NCI-H226 (cell line): Measurements from ENCODE around the gene UGT1A6.

Experiments used
- DNase-seq: peaks from one replicate; pipeline ENCODE4 v3.0.0-alpha.2; 2015

Gene UGT1A6

DNA sequence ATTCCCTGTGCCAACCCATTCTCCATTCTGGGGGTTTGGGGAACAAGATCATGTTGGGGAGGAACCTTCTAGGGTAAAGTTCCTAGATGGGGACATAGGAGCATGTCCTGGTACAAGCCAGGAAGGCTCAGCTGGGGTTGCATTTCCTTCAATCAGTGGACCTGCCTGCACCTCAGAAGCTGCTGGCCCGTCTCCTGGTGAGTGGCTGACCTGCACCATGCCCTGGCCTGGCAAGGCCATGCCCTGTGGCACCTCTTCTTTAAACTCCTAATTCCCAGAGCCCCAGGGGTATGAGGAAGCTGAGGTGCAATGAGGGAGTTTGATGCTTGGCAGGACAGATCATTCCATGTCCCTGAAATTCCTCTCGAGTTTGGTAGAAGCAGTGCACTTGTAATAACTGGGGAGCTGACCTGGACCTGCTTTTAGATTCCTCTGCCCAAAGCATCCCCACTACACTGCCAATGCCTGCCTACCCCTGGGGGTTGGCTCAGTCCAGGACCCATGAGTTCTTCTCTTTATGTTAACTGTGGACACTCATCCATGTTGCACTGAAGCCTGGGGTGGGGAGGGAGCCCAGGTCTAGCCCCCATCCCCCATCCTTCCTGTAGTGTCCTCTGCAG lies 110.7 kb downstream of the UGT1A6 start:
- DNase-seq = no peak

DNA sequence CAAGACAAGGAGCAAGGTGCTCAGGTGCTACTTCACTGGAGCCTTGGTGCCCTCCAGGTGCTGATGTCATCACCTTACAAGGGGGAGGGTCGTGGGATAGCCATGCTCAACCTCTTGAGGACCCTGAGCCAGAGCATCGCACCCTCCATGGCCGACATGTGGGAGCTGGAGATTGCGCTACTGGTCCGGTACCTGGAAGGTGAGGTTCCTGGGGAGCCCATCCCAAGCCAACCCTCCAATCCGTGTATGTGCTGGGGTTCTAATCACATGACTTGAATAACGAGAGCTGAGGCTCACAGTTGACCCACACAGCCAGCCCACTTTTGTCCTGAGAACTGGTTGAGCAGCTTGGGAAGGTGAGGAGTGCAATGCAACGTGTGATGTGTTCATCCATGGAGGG lies 111.3 kb downstream of the UGT1A6 start:
- no peak for DNase-seq

DNA sequence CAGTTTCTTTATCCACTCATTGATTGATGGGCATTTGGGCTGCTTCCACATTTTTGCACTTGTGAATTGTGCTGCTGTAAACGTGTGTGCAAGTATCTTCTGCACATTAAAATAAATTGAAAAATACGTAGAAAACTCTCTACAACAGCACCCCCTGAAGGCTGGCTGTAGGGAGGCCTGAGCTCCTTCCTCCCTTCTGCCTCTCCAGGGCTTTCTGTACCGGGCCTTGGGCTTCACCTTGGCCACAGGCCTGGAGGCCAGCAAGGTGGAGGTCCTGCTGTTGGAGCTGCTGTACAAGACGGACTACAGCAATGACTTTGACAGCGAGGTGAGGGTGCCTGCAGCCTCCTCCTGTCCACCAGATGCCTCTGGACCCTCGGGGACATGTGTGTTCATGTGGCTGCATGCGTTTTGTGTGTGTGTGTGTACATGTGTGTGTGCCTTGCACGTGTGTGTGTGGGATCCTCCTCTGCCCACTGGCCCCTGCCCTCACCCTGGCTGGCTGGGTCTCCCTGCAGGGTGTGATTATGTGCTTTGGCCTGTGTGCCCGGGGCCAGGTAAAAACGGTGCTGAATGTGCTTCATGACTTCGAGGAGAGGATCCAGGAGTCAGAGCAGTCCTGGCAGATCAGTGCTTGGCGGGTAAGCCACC lies 114.7 kb downstream of the UGT1A6 start:
- DNase-seq = no peak

DNA sequence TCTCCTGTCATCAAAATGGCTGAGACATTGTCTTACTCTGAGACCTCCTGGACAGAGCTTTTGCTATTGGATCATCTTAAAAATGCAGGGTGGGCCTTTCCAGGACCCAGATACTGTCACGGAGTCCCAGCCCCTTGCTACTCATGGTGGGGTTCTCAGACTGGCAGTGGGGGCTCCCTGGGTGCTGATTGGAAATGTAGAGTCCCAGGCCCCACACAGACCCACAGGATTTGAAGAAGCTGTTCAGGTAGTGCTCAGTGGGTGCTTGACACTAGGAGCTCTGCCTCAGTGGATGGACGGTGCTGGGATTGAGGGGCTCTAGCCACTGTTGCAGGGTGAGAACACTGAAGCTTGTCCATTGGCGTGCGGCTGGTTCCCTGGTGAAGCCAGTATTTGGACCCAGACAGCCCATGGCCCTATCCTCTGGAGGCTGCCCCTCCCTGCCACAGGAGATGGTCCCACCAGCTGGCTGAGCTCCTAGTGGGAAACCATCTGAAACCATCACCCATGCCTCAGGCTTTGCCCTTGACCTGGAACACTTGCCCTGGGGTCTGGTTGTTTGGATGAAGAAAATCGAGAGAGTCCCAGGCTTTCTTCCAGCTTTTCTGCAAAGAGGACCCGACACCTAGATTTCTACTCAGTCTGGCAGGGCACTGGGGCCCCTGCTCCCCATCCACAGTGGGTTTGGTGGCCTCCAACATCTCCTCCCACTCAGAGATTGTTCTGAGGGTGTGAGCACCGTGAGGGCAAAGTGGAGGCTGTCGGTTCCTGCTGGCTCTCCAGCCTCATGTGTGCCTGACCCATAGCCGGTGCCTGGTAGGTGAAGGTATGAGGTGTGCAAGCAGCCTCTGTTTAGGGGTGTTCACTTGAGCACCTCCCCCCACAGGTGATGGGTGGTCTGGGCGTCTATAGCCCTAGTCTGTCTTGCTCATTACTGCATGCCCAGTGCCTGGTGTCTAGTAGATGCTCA lies 115.6 kb downstream of the UGT1A6 start:
- DNase-seq = no peak

DNA sequence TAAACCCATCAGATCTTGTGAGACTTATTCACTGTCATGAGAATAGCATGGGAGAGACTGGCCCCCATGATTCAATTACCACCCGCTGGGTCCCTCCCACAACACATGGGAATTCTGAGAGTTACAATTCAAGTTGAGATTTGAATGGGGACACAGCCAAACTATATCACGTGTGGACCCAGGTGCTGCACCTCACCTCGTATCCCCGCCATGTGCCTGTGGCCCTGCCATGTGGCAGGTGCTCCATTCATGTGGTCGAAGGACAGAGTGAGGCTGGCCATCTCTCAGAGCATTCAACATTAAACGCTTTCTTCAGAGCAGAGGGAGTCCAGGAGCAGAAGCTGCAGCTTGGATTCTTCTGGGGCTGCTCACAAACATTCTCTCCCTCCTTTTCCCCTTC lies 117.7 kb downstream of the UGT1A6 start:
- DNase-seq = no peak

DNA sequence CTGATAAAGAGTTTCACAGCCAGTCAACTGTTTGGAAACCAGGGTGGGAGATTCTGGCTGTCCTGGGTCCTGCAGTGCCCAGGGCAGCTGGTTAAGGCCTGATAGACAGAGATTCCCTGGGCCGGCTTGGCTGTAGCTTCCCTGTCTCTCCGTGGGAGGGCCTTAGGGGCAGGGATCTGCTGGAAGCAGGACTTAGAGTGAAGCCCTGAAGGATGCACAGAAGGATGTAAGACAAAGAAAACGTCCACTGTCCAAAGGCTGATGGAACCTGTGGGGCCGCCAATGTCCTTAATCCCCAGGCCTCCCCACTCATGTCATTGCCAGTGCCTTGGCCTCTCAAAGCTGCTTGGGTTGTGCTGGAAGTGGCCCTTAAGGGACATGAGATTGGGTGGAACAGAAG lies 118.4 kb downstream of the UGT1A6 start:
- DNase-seq = no peak

DNA sequence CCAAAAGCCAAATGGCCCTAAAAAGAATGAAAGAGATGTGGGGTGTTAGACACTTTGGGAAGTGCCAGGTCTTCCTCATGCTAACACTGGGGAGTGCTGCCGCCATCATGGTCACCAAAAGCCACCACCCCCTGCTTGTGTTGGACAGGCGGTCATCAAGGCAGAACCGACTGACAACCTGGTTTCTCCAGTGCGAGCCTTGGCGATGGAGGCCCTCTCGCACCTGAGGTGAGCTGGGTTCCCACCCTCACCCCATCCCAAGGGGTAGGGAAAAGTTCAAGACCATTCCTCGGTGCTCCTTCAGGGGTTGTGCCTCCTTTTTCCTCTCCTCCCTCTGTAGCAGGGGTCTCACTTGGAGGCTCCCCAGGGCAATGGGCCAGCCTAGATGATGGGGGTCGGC lies 119.0 kb downstream of the UGT1A6 start:
- no peak for DNase-seq

DNA sequence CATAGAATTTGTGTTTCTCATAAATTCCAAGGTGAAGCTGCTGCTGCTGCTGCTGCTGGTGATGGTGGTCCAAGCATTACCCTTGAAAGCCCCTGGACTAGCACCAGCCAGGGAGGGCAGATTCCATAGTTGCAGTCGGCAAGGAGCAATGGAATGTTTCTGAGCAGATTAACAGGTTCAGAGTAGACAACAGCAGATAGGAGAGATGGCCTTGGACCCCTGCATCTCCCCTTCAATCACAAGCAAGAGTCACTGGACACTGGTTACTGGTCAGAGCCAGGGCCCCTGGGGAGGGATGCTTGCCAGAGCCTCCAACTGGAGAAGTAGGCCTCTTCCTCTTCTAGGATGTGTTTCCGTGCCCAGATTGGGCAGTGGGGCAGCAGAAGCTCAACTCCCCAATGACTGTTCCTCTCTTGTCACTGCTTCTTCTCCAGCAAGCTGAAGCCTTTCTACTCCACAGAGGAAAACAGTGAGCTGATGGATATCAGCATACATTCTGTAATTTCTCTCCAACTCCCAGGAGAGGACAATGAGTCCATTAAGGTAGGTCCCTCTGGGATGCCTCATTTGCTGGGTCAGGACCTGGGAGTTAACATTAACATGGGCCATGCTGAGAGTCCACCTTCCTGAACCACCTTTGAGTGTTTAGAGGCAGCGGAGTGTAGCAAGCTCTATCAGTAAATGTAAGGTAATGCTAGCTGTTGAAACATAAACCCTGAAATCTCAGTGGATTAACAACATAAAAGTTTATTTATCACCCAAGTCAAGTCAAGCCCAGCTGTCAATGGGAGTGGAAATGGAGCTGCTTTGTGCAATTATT lies 120.8 kb downstream of the UGT1A6 start:
- DNase-seq = no peak

DNA sequence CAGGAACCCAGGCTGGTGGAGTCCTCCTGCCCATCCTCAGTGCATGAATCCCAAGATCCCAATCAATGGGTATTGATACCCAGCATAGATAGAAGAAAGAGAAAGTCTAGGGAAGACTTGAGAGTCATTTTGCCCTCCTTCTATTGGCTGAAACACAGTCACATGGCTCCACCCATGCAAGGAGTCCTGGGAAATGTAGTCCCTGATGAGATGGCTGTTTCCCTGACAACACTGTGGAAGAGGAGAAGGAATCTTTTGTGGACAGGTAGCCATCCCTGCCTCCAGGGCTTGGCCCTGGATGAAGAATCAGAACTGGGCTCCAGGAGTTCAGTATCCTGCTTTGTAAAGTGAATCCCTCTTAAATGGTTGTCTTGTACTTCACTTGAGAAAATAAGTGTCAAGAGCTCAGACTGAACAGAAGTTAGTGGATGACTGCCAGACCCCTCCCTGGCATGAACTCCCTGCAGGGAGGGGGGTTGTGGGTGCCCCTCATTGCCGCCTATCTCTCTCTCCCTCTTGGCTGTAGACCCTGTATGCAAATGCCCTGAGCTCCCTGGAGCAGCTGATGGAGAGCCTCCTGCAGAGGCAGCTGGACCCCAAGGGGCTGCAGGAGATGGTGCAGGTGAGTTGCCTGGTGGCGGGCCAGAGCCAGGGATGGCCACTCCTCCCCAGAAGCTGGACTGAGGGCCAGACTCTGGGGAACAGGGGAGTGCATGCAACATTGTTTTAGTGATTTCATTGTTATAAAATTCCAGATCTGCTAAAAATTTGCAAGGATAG lies 121.6 kb downstream of the UGT1A6 start:
- DNase-seq = no peak

DNA sequence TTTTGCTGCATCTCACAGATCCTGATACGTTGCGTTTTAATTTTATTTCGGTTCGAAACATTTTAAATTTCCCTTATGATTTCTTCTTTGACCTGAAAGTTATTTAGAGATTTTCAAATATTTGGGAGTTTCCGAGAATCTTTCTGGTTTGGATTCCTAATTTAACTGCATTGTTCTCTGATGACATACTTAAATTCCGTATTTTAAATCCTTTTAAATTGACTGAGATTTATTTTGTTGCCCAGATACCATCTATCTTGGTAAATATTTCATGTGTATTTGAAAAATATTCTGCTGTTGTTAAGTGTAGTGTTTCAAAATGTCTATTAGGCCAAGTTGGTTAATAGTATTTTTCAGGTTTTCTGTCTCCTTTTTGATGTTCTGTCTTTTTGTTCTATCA lies 123.2 kb downstream of the UGT1A6 start:
- DNase-seq = no peak

DNA sequence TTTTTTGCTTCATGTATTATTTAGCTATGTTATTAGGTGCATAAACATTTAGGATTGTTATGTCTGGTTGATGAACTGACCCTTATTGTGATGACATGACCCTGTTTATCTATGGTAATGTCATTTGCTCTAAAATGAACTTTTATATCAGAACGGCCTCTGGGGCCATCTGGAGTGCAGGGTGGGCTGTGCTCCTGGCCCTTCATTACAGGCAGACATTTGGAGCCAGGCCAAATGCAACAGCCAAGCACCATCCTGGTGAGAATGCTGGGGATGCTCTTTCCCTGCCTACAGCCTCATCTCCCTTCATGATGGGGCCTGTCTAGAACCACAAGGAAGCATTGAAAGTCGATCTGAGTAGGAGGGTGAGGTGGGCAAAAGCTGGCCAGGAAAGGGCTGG lies 123.6 kb downstream of the UGT1A6 start:
- no peak for DNase-seq

DNA sequence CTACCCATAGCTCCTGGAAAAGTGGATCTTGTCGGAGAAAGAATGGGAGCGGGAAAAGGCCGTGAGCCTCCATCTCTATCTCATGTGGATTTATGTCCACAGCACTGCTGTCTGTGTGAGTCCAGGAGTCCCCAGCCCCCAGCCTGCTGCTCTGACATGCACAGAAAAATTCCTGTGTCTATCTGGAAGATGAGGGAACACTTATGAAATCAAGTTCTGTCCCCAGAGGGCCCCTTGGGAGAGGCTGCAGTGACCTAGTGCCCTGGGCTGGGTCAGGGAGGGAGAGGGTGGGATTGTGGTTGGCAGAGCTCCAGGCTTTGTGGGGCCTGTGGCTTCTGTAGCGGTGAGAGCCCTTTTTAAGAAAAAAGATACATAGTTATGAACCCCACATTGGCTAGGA lies 124.1 kb downstream of the UGT1A6 start:
- DNase-seq = no peak

DNA sequence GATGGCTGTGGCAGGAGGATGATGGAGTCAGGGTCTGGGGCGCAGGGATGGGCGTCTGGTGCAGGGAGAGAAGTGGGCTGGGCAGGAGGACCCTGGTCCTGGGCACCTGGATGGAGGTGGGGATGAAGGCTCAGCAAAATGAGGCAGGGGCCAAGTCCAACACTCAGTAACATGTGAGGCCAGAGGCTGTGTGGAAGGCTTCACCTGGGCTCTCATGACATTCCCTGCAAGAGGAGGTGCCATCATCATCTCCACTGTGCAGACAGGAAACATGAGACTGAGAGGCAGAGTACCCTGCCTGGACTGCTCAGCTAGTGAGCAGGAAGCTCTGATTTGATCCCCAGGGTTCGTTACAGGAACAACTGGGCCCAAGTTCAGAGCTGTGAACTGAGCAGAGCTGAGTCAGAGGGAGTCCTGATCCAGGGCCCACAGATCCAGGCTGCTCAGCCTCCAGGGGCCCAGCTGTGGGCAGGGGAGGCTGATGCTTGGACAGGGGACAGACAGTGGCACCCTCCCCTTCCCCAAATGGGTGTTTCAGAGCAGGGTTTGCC lies 124.7 kb downstream of the UGT1A6 start:
- no peak for DNase-seq

DNA sequence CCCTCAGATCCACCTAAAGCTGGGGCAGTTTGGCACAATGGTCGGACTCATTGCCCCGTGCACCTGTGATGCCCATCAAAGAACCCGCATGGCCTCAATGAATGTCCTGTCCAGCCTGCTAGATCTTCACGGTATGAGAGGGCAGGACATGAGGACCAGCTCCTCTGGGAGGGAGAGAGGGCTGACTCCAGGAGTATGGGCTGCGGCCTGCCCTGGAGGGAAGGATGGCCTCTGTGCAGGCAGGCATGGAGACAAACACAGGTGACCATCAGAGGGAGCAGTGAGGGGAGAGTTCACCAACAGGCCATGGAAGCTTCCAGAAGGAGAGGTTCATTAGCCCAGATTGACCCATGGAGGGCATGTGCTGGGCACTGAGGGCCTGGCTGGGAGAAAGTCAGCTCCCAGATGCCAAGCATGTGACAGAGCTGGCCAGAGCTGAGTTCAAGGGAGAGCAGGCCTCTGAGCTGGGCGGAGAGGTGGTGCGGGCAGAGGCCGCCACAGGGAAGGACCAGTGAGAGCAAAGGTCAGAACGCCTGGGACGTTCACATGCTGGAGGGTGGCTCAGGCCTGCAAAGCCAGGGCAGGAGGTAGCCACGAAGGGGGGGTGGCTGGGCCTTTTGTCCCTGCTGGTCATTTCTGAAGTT lies 125.4 kb downstream of the UGT1A6 start:
- no peak for DNase-seq

DNA sequence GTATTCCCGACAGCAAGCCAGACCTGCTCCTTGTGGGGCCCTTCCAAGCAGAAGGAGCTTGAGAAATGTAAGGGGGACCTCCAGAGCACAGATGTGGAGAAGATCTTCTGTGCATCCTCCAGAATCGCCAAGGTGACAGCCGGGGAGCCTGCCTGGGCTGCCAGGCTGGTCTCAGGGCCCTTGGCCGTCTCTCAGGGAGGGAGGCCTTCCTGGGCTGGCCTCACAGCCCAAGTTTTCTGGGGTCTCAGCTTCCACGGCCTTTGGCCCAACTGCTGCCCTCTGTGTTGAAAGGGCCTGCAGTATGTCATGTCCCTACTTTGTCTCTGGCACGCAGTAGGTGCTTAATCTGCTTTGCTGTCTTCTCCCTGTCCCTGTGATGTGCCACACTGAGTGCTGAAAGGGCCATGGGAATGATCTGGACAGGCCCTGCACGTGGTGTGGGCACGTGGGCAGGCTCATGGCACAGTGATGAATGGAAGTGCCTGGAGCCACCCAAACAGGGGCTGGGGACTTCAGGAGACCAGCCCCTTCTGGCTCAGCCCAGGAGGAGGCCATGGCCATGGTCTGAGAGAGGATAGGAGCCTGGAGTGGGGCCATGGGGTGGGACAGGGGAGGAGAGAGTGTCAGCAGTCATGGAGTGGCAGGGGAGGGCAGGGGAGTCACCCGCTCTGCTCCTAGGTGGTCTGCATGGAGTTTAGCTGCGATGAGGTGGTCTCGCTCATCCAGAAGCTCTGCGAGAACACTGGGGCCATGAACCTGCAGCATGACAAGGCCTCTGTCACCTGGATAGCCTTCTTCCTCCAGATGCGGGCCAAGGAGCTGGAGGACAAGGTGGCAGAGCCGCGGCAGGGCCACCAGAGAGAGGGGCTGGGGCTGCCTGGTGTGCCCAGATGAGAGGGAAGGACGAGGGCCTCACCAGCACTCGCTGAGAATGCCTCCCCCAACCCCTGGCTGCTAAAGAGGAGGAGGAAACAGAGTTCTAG lies 126.2 kb downstream of the UGT1A6 start:
- no peak for DNase-seq

DNA sequence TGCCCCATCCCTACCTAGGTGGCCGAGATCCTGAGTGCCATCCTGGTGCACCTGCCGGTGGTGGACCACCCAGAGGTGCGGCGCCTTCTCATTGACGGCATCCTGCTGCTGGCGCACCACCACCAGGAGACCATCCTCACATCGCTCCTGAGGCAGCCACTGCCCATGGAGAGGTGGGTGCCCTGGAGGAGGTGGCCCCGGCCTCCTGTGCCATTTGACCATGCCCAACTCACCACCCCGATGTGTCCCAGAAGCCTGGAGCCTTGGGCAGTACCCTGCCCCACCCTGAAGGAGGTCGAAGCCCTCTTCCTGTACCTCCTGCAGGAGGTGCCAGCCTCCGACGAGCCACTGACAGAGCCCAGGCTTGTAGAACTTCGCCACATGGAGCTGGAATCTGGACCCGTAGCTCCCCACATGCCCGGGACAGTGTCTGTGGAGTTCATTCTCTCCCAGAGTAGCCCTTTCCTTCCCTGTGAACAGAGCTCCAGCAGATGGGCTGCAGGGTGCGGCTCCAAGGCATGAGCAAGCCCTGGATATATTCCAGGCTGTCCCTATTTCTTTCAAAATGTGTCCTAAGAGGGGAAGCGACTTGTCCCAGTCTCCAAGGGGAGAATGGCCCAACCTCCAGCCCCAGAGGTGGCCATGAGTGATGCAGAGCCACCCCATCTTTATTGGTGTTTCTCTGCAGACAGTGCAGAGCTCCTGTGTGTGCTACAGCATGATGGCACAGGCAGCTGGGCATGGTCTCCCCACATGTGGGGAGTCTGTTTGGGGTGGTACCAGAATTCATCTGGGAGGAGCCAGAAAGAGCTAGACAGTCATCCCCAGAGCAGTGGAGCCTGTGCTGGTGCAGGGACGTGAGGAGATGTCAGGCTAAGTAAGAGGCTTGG lies 127.4 kb downstream of the UGT1A6 start:
- no peak for DNase-seq

DNA sequence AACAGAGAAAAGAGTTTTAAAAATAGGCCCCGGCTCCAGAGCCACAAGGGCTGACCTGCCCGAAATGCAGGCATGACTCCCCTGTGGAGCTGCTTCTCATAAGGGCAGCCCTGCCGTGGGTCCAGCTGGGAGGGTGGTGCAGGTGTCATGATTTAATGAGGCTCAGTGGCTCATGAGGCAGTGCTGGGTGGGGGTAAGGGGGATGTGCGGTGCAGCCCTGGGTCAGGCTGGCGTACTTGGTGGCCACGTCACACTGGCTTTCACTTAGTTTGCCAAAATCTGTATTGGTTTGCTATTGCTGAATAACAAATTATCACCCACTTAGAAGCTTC lies 128.1 kb downstream of the UGT1A6 start:
- DNase-seq = no peak

DNA sequence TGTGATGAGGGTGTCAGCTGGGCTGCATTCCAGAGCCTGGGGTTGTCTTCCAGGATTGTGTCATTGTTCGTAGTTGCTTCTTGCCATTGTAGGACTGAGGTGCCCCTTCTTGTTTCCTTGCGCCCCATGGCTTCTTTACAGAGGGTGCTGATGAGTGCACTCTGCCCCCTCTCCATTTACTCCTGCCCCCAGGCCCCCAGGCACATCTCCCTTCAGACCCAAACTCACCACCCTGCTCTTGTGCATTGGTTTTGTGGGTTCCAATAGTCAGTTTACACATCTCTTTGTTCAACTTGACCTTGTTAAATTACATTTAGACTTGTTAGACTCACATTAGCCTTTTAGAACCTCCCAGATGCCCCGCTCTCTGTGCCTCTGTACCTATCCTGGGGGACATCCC lies 128.5 kb downstream of the UGT1A6 start:
- DNase-seq = no peak

DNA sequence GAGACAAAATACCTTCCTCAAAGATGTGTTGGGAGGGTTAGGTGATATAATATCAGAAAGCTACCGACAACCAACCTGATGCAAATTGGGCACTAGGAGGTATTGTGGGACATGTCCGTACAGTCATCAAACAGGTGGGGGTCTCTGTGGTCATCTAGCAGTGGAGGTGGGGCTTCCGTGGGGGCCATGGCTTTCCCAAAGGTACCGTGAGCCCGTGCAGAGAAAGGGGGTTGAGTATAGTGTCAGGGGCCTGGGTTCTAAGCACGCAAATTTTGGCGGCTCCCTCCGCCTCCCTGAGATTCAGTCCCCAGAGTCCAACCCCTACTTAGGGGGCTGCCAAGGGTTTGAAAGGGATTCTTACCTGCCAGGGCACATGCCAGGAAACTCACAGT lies 129.0 kb downstream of the UGT1A6 start:
- no peak for DNase-seq
